ENCODE results near the gene G6PC1.

- no peak for TF ChIP-seq CTCF (IDR thresholded peaks at IDR 0.05; ENCODE audit: low read depth, low read length)
- no peak for TF ChIP-seq EZH2phosphoT487 (IDR thresholded peaks at IDR 0.05; ENCODE audit: low read depth)
Measured at GRCh38 chr17:42920922-42921321, 20.3 kb downstream of the G6PC1 start.

Data from OCI-LY3 (cell line).